Mononuclear cell (primary cell): ENCODE measurements around the gene CTNNA2. TPM values are rescaled to one million over a fixed set of nuclear protein-coding genes. Genes with fewer than 3 reads are reported as not detected.
"Not testable (repeated sequence)": the region's sequence is repeated elsewhere in the genome, so short reads cannot be mapped to it uniquely, and the experiment has no call there.

Source experiments
- H3K27me3 ChIP-seq: 2 replicates; pipeline ENCODE4 v1.6.0; 2011; ENCODE audit warnings: low read length, control low read depth; ENCODE audit not compliant: insufficient read depth
- H3K4me1 ChIP-seq: 2 replicates; pipeline ENCODE4 v1.5.1; 2011; ENCODE audit warnings: mild to moderate bottlenecking, low read length, control low read depth; ENCODE audit not compliant: insufficient read depth
- H3K4me3 ChIP-seq: 2 replicates; pipeline ENCODE4 v1.5.1; 2011; ENCODE audit warnings: mild to moderate bottlenecking, low read length, moderate library complexity
- H3K9me3 ChIP-seq: 2 replicates; pipeline ENCODE4 v1.5.1; 2011; ENCODE audit warnings: low read depth, mild to moderate bottlenecking, control low read depth, low read length
- total RNA-seq: library from RNA; depleted of rRNA; stranded (reverse); fragments of >200 nt; gene quantifications from one replicate; pipeline ENCODE4 v1.2.3, GENCODE V29; 2012

Gene CTNNA2
- total RNA-seq, 1 donor, result not detected

GRCh38 chr2:80026040-80026729 lies 513.3 kb downstream of the CTNNA2 start:
- H3K9me3 ChIP-seq, result no peaks in the 10 kb centered on the region
- no peak overlapping the region for H3K4me3 ChIP-seq
- no peaks in the 10 kb centered on the region for H3K27me3 ChIP-seq
- H3K4me1 ChIP-seq, result no peaks in the 10 kb centered on the region

DNA sequence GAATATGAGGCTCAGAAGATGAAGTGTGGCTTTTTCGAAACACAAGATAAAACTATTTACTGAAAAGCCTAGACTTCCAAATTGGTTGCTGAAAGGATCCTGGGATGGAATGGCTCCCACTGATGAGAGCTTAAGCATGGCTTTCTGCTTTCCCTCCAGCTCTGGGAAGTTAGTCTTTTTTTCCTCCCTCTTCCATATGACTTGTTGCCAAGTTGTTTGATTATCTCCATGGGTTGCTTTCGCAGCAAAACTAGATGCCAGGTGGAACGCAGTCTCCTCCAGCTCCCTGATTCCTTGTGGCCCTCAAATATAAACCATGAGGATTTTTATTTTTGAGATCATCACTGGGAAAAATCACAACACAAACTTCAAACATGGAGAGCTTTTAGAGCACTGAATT lies 515.2 kb downstream of the CTNNA2 start:
- no peaks in the 10 kb centered on the region for H3K4me1 ChIP-seq
- H3K27me3 ChIP-seq, result no peaks in the 10 kb centered on the region
- H3K4me3 ChIP-seq, result no peak overlapping the region
- no peaks in the 10 kb centered on the region for H3K9me3 ChIP-seq

DNA sequence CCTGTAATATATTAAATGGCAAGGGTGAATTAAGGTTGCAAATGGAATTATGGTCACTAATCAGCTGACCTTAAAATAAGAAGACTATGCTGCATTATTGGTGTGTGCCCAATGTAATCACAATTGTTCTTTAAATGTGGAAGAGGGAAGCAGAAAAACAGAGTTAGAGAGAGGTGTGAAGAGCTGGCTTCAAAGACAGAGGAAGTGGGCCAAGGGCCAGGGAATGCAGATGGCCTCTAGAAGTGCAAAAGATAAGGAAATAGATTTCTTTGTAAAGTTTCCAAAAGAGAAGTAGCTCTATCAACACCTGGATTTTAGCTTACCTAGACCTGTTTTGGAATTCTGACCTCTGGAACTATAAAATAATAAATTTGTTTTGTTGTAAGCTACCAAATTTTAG lies 515.7 kb downstream of the CTNNA2 start:
- no peaks in the 10 kb centered on the region for H3K4me1 ChIP-seq
- no peaks in the 10 kb centered on the region for H3K9me3 ChIP-seq
- H3K27me3 ChIP-seq, result no peaks in the 10 kb centered on the region
- H3K4me3 ChIP-seq, result no peak overlapping the region

DNA sequence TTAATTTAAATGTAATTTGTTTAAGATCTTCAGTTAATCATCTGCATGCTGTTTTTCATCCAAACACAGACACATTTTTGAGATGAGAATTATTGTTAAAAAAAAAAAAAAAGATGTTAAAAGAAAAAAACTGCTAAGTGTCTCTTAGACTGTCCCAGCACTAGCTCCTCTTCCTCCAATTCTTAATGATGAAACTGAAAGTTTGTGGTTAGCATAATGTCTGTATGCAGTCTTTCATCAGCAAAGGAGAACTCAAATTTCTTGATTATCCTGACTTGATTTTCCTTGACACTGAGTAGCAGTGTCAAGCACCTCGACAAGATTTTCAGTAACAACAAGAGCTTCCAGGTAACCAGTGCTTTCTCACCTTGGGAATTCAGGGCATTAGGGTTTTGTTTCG lies 517.3 kb downstream of the CTNNA2 start:
- Histone ChIP-seq H3K27me3 (no peaks in the 10 kb centered on the region), H3K9me3 (no peaks in the 10 kb centered on the region), H3K4me3 (no peak overlapping the region), H3K4me1 (no peaks in the 10 kb centered on the region)

- H3K4me1 ChIP-seq, H3K4me3 ChIP-seq, H3K27me3 ChIP-seq, H3K9me3 ChIP-seq: not testable (repeated sequence)
These were observed 519.8 kb downstream of the CTNNA2 start for GRCh38 chr2:80032684-80033083.

DNA sequence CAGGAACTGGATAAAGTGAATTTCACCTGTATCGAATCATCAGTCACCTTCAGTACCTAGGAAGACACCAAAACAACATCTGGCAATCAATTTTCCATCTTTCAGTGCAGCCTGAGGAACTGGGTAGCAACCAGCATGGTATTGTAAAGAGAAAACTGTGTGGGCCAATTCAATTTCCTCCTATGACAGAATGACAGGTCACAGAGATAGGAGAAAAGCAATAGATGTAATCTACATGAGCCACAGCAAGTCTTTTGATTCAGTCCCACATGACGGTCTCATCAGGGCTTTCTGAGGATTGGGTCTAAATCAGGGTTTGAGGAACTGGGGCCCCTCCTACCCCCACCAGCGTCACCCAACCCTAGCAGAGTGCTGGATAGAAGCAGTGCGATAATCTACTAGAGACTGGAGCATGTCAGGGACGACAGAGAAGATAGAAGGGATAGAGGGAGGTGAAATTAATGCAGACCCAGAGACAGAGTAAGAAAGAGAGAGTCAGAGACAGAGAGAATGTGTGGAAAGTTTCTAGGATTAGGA lies 523.0 kb downstream of the CTNNA2 start:
- Histone ChIP-seq H3K4me1 (no peaks in the 10 kb centered on the region), H3K9me3 (no peaks in the 10 kb centered on the region), H3K4me3 (no peak overlapping the region), H3K27me3 (no peaks in the 10 kb centered on the region)

GRCh38 chr2:80037310-80037709 lies 524.5 kb downstream of the CTNNA2 start:
- H3K9me3 ChIP-seq, result no peaks in the 10 kb centered on the region

GRCh38 chr2:80040226-80040625 lies 527.4 kb downstream of the CTNNA2 start:
- no peaks in the 10 kb centered on the region for H3K9me3 ChIP-seq
- no peaks in the 10 kb centered on the region for H3K4me1 ChIP-seq
- no peaks in the 10 kb centered on the region for H3K27me3 ChIP-seq
- no peak overlapping the region for H3K4me3 ChIP-seq

More at GRCh38 chr2:80037310-80037709, 524.5 kb downstream of the CTNNA2 start:
- no peaks in the 10 kb centered on the region for H3K4me1 ChIP-seq
- no peaks in the 10 kb centered on the region for H3K27me3 ChIP-seq
- no peak overlapping the region for H3K4me3 ChIP-seq

- Histone ChIP-seq H3K9me3 (no peaks in the 10 kb centered on the region), H3K27me3 (no peaks in the 10 kb centered on the region), H3K4me1 (no peaks in the 10 kb centered on the region), H3K4me3 (no peak overlapping the region)
These were observed 529.8 kb downstream of the CTNNA2 start for GRCh38 chr2:80042635-80043034.

DNA sequence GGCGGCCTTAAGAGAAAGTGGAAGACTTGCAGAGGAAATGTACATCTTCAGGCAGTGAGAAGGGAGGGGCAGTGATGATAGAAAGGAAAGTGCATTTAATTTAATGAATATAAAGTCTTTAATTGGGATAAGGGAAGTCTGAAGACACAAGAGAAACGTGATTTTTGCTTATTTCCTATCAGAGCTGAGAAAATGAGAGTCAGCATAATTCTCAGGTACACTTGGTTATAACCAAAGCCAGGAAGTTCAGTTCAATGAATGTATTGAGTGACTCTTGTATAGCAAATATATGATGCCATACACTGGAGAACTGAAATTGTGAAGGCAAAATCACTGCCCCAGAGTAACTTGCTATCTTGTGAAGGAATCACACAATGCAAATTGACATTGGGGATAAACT lies 535.4 kb downstream of the CTNNA2 start:
- H3K9me3 ChIP-seq, result no peaks in the 10 kb centered on the region
- H3K4me1 ChIP-seq, result no peaks in the 10 kb centered on the region
- no peaks in the 10 kb centered on the region for H3K27me3 ChIP-seq
- H3K4me3 ChIP-seq, result no peak overlapping the region

GRCh38 chr2:80050246-80050645 lies 537.4 kb downstream of the CTNNA2 start:
- H3K27me3 ChIP-seq, result no peaks in the 10 kb centered on the region
- H3K4me3 ChIP-seq, result no peak overlapping the region
- H3K4me1 ChIP-seq, result no peaks in the 10 kb centered on the region
- no peaks in the 10 kb centered on the region for H3K9me3 ChIP-seq

DNA sequence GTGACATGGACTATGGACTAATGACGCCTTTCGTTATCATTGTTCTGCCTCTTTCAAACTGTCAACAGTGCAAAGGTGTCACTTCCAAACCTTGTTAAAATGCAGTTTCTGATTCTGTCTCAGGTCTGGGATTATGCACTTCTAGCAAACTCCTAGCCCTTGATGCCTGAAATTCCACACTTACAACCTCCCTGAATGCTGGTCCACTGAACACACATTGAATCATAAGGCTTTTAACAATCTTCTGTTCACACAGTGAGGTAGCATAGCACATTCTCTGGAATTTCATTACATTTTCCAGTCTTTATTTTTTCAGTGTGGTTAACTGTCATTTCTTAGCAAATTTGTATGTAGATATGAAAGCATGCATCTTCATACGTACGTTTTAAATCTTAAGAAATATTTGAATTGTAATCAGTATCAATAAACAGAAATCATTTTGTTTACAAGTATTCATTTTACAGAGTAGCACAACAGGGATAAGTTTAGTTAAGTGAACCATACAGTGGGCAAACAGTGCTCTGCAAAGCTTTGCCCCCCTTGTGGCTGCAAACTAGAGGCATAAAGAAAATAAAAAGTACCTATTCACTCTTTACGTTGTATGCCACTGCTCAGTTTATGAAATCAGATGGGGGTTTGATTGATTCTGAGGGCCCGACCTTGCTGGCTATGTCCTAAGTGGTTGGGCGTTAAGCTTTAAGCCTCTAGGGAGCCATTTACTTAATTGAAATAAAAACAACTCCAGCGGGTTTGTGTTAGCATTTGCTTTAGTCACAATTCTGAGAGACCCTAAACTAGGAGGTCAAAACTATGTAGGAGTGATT lies 540.9 kb downstream of the CTNNA2 start:
- no peaks in the 10 kb centered on the region for H3K27me3 ChIP-seq
- no peak overlapping the region for H3K4me3 ChIP-seq
- no peaks in the 10 kb centered on the region for H3K4me1 ChIP-seq
- H3K9me3 ChIP-seq, result no peaks in the 10 kb centered on the region

- no peaks in the 10 kb centered on the region for H3K27me3 ChIP-seq
- H3K9me3 ChIP-seq, result no peaks in the 10 kb centered on the region
- no peaks in the 10 kb centered on the region for H3K4me1 ChIP-seq
- H3K4me3 ChIP-seq, result no peak overlapping the region
These were observed 541.5 kb downstream of the CTNNA2 start for GRCh38 chr2:80054346-80054675.

DNA sequence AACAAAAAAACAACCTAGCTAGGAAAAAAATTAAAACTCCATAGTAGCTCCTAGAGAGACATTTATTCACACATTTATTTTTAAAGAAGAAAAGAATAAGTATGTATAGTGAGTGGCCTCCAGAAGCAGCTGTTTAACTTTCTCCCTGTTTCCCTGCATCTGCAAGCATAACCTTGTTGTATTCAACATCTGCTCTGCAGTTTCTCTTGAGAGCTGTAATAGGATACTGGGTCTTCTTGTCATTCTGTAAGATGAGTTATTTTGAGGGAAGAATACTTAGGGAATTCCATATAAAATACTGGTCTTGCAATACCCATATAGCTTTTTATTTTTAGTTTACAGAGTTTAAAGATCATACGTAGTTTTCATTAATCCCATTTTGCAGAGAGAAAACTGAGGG lies 545.1 kb downstream of the CTNNA2 start:
- no peaks in the 10 kb centered on the region for H3K9me3 ChIP-seq
- no peaks in the 10 kb centered on the region for H3K27me3 ChIP-seq
- H3K4me1 ChIP-seq, result no peaks in the 10 kb centered on the region
- no peak overlapping the region for H3K4me3 ChIP-seq

- no peak overlapping the region for H3K4me3 ChIP-seq
- no peaks in the 10 kb centered on the region for H3K27me3 ChIP-seq
- no peaks in the 10 kb centered on the region for H3K9me3 ChIP-seq
- H3K4me1 ChIP-seq, result no peaks in the 10 kb centered on the region
These were observed 545.7 kb downstream of the CTNNA2 start for GRCh38 chr2:80058562-80058961.

DNA sequence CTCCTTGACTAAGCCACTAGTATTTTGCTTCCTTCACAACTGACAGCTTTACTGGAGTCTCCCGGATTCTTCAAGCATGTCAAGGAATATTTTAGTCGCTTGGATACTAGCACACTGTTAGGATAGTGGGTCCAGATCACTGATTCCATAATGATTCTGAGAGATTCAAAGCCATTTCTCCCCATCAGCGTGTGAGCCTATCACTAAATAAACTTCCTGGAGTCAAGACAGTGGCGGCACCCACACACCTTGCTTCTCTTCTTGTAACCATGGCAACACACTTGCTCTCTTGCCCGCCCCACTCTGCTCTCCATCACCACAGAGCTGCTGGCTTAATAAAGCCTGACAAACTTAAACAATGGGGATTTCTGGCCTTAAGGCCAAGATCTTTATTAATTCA lies 546.6 kb downstream of the CTNNA2 start:
- H3K4me1 ChIP-seq, result no peaks in the 10 kb centered on the region
- no peaks in the 10 kb centered on the region for H3K27me3 ChIP-seq
- H3K9me3 ChIP-seq, result no peaks in the 10 kb centered on the region
- H3K4me3 ChIP-seq, result no peak overlapping the region
